ENCODE results near the gene CD69. TPM values are rescaled to one million over a fixed set of nuclear protein-coding genes. Genes with fewer than 3 reads are reported as not detected.

Gene CD69
- total and polyA plus RNA-seq, 2 donors (not counting 3 experiments of a cell fraction or from before 2014, with no cell fraction given), result 0.49 to 4.4 TPM

DNA sequence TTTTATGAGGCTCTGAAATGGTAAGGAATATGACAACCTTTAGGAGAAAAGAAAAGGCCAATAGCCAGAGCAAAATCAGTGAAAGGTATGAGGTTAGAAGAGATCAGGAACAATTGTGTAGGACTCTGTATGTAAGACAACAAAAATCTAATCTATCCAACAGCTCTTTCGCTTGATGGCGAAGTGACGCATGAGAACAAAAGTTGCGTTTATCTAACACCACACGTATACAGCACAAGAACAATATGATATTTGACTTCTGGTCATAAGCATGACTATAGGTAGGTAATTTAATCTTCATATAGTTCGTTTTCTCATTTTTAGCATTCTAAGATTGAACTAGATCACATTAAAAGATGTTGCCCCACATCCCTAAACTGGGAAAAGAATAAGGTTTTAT is 29.3 kb downstream of the CD69 start:
- CTCF ChIA-PET, result interaction anchor here (0.9 to 1.8 kb wide), 2 partner anchors 12 to 422 kb away, joined by 3 to 6 read pairs; no protein-coding TSS in a partner anchor

More for the DNA sequence above, 29.3 kb downstream of the CD69 start:
- TF ChIP-seq GATA2 (IDR thresholded peaks at IDR 0.05; ENCODE audit: insufficient read depth, insufficient read length, low read depth, low read length) (no peak), MYC (IDR thresholded peaks at IDR 0.05; ENCODE audit: low read depth, low read length) (no peak), POLR2AphosphoS5 (IDR thresholded peaks at IDR 0.05; ENCODE audit: insufficient read depth, low read depth, low read length) (no peak), EZH2 (IDR thresholded peaks at IDR 0.05; ENCODE audit: borderline replicate concordance, low read depth, low read length, severe bottlenecking) (no peak), POLR2A (IDR thresholded peaks at IDR 0.05; ENCODE audit: low read depth, low read length) (no peak), JUN (IDR thresholded peaks at IDR 0.05; ENCODE audit: borderline replicate concordance, insufficient read depth, insufficient read length, low read depth) (no peak), FOS (IDR thresholded peaks at IDR 0.05; ENCODE audit: borderline replicate concordance, insufficient read depth, low read length) (no peak)
- TF ChIP-seq, protein P1, sequence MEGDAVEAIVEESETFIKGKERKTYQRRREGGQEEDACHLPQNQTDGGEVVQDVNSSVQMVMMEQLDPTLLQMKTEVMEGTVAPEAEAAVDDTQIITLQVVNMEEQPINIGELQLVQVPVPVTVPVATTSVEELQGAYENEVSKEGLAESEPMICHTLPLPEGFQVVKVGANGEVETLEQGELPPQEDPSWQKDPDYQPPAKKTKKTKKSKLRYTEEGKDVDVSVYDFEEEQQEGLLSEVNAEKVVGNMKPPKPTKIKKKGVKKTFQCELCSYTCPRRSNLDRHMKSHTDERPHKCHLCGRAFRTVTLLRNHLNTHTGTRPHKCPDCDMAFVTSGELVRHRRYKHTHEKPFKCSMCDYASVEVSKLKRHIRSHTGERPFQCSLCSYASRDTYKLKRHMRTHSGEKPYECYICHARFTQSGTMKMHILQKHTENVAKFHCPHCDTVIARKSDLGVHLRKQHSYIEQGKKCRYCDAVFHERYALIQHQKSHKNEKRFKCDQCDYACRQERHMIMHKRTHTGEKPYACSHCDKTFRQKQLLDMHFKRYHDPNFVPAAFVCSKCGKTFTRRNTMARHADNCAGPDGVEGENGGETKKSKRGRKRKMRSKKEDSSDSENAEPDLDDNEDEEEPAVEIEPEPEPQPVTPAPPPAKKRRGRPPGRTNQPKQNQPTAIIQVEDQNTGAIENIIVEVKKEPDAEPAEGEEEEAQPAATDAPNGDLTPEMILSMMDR (IDR thresholded peaks at IDR 0.05; ENCODE audit: extremely low read depth in 1 of 2, insufficient read depth in 1 of 2, low read depth in 1 of 2, low read length in 2 of 2), result no peak
- TF ChIP-seq, protein P2, sequence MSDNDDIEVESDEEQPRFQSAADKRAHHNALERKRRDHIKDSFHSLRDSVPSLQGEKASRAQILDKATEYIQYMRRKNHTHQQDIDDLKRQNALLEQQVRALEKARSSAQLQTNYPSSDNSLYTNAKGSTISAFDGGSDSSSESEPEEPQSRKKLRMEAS (IDR thresholded peaks at IDR 0.05; ENCODE audit: insufficient read depth, insufficient read length), result no peak
- Histone ChIP-seq H3K27ac (ENCODE audit: insufficient read depth, low read depth, low read length) (no peak overlapping the region), H3K4me3 (replicated peaks in 1 of 3; ENCODE audit: insufficient read depth in 1 of 3, low read depth in 1 of 3, low read length in 3 of 3) (no peak overlapping the region), H3K27me3 (ENCODE audit: control insufficient read depth in 2 of 2, insufficient read depth in 2 of 2, low read length in 2 of 2) (no peaks in the 10 kb centered on the region), H2AFZ (ENCODE audit: low read depth, low read length) (no peak overlapping the region), H3K79me2 (ENCODE audit: control insufficient read depth, insufficient read depth, low read length) (no peaks in the 10 kb centered on the region), H3K9me3 (replicated peaks; ENCODE audit: control insufficient read depth, insufficient read depth, low read length) (no peaks in the 10 kb centered on the region), H3K4me2 (ENCODE audit: insufficient read depth, low read length) (no peak overlapping the region), H4K20me1 (replicated peaks; ENCODE audit: control insufficient read depth, extremely low read depth, insufficient read depth, low read length) (no peaks in the 10 kb centered on the region), H3K4me1 (ENCODE audit: control insufficient read depth, extremely low read depth, insufficient read depth, low read length) (peaks cover 9% of the 10 kb centered on the region), H3K36me3 (ENCODE audit: control insufficient read depth in 2 of 2, extremely low read depth in 1 of 2, insufficient read depth in 2 of 2, low read length in 2 of 2) (no peaks in the 10 kb centered on the region), H3K9ac (replicated peaks; ENCODE audit: extremely low read depth, insufficient read depth, low read length) (no peak overlapping the region), H3K9me1 (replicated peaks; ENCODE audit: control insufficient read depth, extremely low read depth, insufficient read depth, low read length) (no peaks in the 10 kb centered on the region)
- DNase-seq (ENCODE audit: low read depth, low spot score), result no peak
- no TSS peak for BruUV-seq (replicated peaks)
- POLR2A ChIA-PET, result no interaction called here
- intact Hi-C loops (cut with micrococcal nuclease), result no loop called here
- dilution Hi-C loops (cut with MboI; ENCODE audit: extremely low pct_ligation_motif_present, low sequenced_read_pairs), result no loop called here
- FAIRE-seq, result no peak

All from endothelial cell of umbilical vein (primary cell).